Muscle of leg (tissue), 11 donors: ENCODE data around the gene PFN3. TPM values are rescaled to one million over a fixed set of nuclear protein-coding genes. Genes with fewer than 3 reads are reported as not detected.

Experiments used
- DNase-seq: peaks from one replicate; pipeline ENCODE4 v3.0.0; 2013
- H3K27ac ChIP-seq: one replicate; pipeline ENCODE4 v1.5.1; 2013; ENCODE audit warnings: mild to moderate bottlenecking, low read length, control low read depth
- H3K27me3 ChIP-seq: one replicate; pipeline ENCODE4 v1.6.1; 2013; ENCODE audit warnings: low read length; ENCODE audit not compliant: control insufficient read depth, insufficient read depth
- H3K36me3 ChIP-seq: one replicate; pipeline ENCODE4 v1.6.1; 2013; ENCODE audit warnings: low read length; ENCODE audit not compliant: control insufficient read depth, insufficient read depth
- H3K4me1 ChIP-seq: one replicate; pipeline ENCODE4 v1.6.1; 2013; ENCODE audit warnings: low read length; ENCODE audit not compliant: control insufficient read depth, insufficient read depth
- H3K4me3 ChIP-seq: one replicate; pipeline ENCODE4 v1.5.1; 2013; ENCODE audit warnings: low read length, control low read depth
- H3K9me3 ChIP-seq: replicated peaks from 2 replicates; pipeline ENCODE4 v1.6.1; 2013; ENCODE audit warnings: low read depth, low read length; ENCODE audit not compliant: control insufficient read depth
- WGBS: methylation state at CpG from one replicate; pipeline ENCODE4 v1.1.5; 2013; ENCODE audit warnings: missing lambda C conversion rate; ENCODE audit not compliant: insufficient coverage; 5-methylcytosine and 5-hydroxymethylcytosine counted together
- polyA plus RNA-seq, 8 donors: library from polyadenylated mRNA; unstranded; fragments of 120-200 nt; gene quantifications; one replicate each; pipeline versions ENCODE4 v1.2.1 to v1.2.3, GENCODE V29; 2013; ENCODE audit warnings: inconsistent platforms in 1 of 8, low replicate concordance in 1 of 8; ENCODE audit not compliant: insufficient read length in 8 of 8, insufficient read depth in 1 of 8
- total RNA-seq: library from RNA; stranded (reverse); fragments of 120-200 nt; gene quantifications from one replicate; pipeline ENCODE4 v1.2.4, GENCODE V29; 2013

Gene PFN3
- total and polyA plus RNA-seq, 9 donors: not detected

DNA sequence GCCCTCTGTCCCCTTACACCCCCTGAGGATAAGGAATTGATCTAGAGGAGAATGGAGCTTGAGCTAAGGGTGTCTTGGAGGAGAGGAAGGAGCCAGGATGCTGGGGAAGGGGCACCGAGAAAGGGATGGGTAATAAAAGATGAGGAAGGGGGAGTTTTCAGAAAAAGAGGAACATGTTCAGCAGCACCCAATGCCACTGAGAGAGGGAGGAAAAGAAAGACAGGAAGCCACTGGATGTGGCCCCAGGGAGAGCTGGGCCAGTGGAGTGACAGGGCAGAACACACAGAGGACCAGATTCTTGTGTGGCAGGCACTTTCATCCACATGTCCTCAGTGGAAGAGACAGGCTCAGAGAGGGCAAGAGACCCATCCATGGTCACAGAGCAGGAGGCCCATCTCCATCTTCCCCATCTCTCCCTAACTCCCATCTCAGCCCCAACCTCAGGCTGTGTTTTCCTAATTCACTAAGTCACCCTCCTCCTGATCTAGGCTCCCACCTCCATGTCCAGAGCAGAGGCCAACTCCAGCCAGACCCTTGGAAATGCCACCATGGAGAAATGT, 7.2 kb downstream of the PFN3 start:
- DNase-seq: no peak
- Histone ChIP-seq H3K4me3 (no peak overlapping the region), H3K36me3 (no peaks in the 10 kb centered on the region), H3K4me1 (peaks cover 19% of the 10 kb centered on the region), H3K27me3 (peaks cover 54% of the 10 kb centered on the region), H3K27ac (no peak overlapping the region), H3K9me3 (no peaks in the 10 kb centered on the region)
- 35% methylated on average over 1 of the region's 1 CpG for WGBS

GRCh38 chr5:177392765-177393164, 7.7 kb downstream of the PFN3 start:
- 60% methylated on average over 1 of the region's 5 CpGs for WGBS
- no peaks in the 10 kb centered on the region for H3K9me3 ChIP-seq
- H3K36me3 ChIP-seq: no peaks in the 10 kb centered on the region
- H3K27ac ChIP-seq: no peak overlapping the region
- peaks cover 19% of the 10 kb centered on the region for H3K4me1 ChIP-seq
- no peak overlapping the region for H3K4me3 ChIP-seq
- peaks cover 49% of the 10 kb centered on the region for H3K27me3 ChIP-seq
- DNase-seq: no peak

- Histone ChIP-seq H3K27me3 (peaks cover 33% of the 10 kb centered on the region), H3K36me3 (no peaks in the 10 kb centered on the region), H3K4me1 (peaks cover 19% of the 10 kb centered on the region), H3K9me3 (no peaks in the 10 kb centered on the region), H3K4me3 (no peak overlapping the region), H3K27ac (no peak overlapping the region)
- peak; percentile 90 for DNase-seq
- 16% methylated on average over 9 of the region's 13 CpGs for WGBS
Measured at GRCh38 chr5:177390363-177391300, 9.8 kb downstream of the PFN3 start.

- peak; percentile 83 for DNase-seq
- H3K4me1 ChIP-seq: peaks cover 19% of the 10 kb centered on the region
- H3K36me3 ChIP-seq: no peaks in the 10 kb centered on the region
- peaks cover 35% of the 10 kb centered on the region for H3K27me3 ChIP-seq
- WGBS: 26% methylated on average over 18 of the region's 21 CpGs
- H3K4me3 ChIP-seq: no peak overlapping the region
- H3K27ac ChIP-seq: peak overlapping the region; percentile 35
- no peaks in the 10 kb centered on the region for H3K9me3 ChIP-seq
Measured at GRCh38 chr5:177389241-177390169, 11.0 kb downstream of the PFN3 start.

DNA sequence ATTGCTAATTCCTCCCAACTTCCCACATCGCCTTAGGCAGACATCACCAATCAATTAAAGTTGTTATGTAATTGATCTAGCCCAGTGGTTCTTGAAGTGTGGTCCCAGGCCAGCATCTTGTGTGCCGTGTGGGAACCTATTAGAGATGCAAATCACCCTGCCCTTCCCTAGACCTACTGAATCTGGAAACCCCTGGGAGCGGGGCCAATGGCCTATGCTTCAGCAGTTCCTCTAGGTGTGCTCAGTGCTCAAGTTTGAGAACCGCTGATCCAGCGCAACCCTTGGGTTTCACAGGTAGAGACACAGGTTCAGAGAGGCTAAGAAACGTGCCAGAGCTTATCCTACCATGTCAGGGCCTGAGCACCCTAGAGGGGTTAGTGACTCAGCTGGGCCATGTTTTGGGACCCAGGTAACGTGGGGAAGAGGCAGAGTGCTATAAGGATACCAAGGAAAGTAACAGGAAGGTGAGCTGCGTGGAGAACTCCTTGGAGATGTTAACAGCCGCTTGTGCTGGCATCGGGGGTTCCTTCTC, 11.9 kb downstream of the PFN3 start:
- Histone ChIP-seq H3K9me3 (no peaks in the 10 kb centered on the region), H3K27ac (no peak overlapping the region), H3K4me1 (peaks cover 19% of the 10 kb centered on the region), H3K4me3 (no peak overlapping the region), H3K27me3 (peaks cover 37% of the 10 kb centered on the region), H3K36me3 (no peaks in the 10 kb centered on the region)
- 86% methylated on average over 5 of the region's 10 CpGs for WGBS
- DNase-seq: no peak

- no peak overlapping the region for H3K27ac ChIP-seq
- no peak for DNase-seq
- H3K36me3 ChIP-seq: no peaks in the 10 kb centered on the region
- H3K4me3 ChIP-seq: no peak overlapping the region
- 85% methylated on average over 12 of the region's 14 CpGs for WGBS
- no peaks in the 10 kb centered on the region for H3K9me3 ChIP-seq
- peaks cover 38% of the 10 kb centered on the region for H3K27me3 ChIP-seq
- peaks cover 19% of the 10 kb centered on the region for H3K4me1 ChIP-seq
Measured at GRCh38 chr5:177387405-177387804, 13.1 kb downstream of the PFN3 start.

GRCh38 chr5:177386542-177386941, 13.9 kb downstream of the PFN3 start:
- Histone ChIP-seq H3K27ac (no peak overlapping the region), H3K9me3 (no peaks in the 10 kb centered on the region), H3K4me1 (peaks cover 19% of the 10 kb centered on the region), H3K4me3 (no peak overlapping the region), H3K27me3 (peaks cover 40% of the 10 kb centered on the region), H3K36me3 (no peaks in the 10 kb centered on the region)
- 83% methylated on average over 8 of the region's 8 CpGs for WGBS
- DNase-seq: no peak

- Histone ChIP-seq H3K27me3 (peaks cover 40% of the 10 kb centered on the region), H3K4me1 (peaks cover 24% of the 10 kb centered on the region)
- WGBS: 64% methylated on average over 7 of the region's 11 CpGs
Measured at GRCh38 chr5:177385720-177386119, 14.7 kb downstream of the PFN3 start.

GRCh38 chr5:177384134-177384533, 16.3 kb downstream of the PFN3 start, which contains the start of gene SLC34A1:
Gene SLC34A1 (plus strand): TSS chr5:177384434. CDS start chr5:177385742, 1,308 bp downstream.
- no peaks in the 10 kb centered on the region for H3K36me3 ChIP-seq
- no peak within 1 kb of the TSS for H3K4me3 ChIP-seq
- peaks cover 9% of the 10 kb centered on the region for H3K4me1 ChIP-seq
- H3K27ac ChIP-seq: no peak within 1 kb of the TSS
- DNase-seq: no peak
- H3K27me3 ChIP-seq: peaks cover 28% of the 10 kb centered on the region
- no peaks in the 10 kb centered on the region for H3K9me3 ChIP-seq
- WGBS: 61% methylated on average over 4 of the region's 4 CpGs

More at GRCh38 chr5:177385720-177386119, 14.7 kb downstream of the PFN3 start:
- no peaks in the 10 kb centered on the region for H3K9me3 ChIP-seq
- DNase-seq: no peak
- no peak overlapping the region for H3K27ac ChIP-seq
- H3K4me3 ChIP-seq: no peak overlapping the region
- H3K36me3 ChIP-seq: no peaks in the 10 kb centered on the region
